ENCODE measurements around the gene HOXA3. TPM values are rescaled to one million over a fixed set of nuclear protein-coding genes. Genes with fewer than 3 reads are reported as not detected.

Gene HOXA3
- total RNA-seq, 1 experiment from 2014 or later = 22.6 TPM

DNA sequence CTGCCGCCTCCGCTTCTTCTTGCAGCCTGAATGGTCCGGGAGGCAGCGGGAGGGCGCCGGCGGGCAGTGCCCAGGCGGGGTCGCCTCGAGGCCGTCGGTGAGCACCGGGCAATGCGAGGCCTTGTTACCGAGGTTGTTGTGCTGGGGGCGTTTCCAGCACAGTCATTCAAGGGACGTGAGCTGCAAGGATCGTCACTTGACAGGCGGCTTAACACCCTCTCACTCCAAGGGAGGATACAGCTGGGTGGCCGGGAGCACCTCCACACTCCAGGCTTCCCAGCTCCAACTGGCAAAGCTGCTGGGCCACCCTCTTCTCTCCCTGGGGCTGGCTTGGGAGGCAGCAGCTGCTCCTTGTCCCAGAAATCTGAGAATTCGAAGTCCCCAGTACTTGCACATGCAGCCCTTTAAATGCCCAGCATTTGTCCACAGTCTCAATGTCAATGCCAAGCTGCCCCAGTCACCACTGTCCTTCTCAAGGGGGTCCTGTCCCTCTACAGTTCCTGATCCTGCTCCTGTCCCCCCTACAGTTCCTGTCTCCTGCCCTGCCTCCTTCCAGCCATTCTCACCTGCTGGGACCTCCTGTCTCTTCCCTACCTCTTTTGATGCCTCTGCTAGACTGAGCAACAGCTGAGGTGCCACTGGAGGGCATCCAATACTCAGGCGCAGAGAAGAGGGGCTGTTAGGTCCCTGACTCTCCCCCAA lies 37.1 kb upstream of the HOXA3 start:
- H3K4me3 ChIP-seq (ENCODE audit: low read depth, low read length) = no peak overlapping the region
- BruUV-seq (replicated peaks) = no TSS peak
- H3K36me3 Mint-ChIP-seq (ENCODE audit: insufficient read depth, unreplicated experiment) = peaks cover 6% of the 10 kb centered on the region
- peaks cover 8% of the 10 kb centered on the region for H3K27me3 Mint-ChIP-seq (ENCODE audit: insufficient read depth, unreplicated experiment)
- H3K9me3 Mint-ChIP-seq (ENCODE audit: unreplicated experiment) = no peaks in the 10 kb centered on the region
- DNase-seq = peak in 1 of 2 experiments; percentile 19
- H3K36me3 ChIP-seq (ENCODE audit: control insufficient read depth, insufficient read depth, low read length) = no peaks in the 10 kb centered on the region
- H3K9me3 ChIP-seq = no peaks in the 10 kb centered on the region
- TF ChIP-seq CTCF (IDR thresholded peaks at IDR 0.05; ENCODE audit: insufficient read depth in 1 of 2, low read depth in 1 of 2, low read length in 1 of 2, severe bottlenecking in 1 of 2, unreplicated experiment in 1 of 2) = no peak
- H3K4me1 Mint-ChIP-seq (ENCODE audit: low read depth, unreplicated experiment) = peaks cover 7% of the 10 kb centered on the region
- no peak overlapping the region for H3K27ac Mint-ChIP-seq (ENCODE audit: unreplicated experiment)
- intact Hi-C loops (cut with micrococcal nuclease; ENCODE audit: unreplicated experiment) = no loop called here
- H3K27me3 ChIP-seq (replicated peaks; ENCODE audit: control insufficient read depth, insufficient read depth, low read length) = peaks cover 5% of the 10 kb centered on the region
- ChIA-PET POLR2A (no interaction called here), CTCF (no interaction called here)
- H3K4me3 Mint-ChIP-seq (ENCODE audit: unreplicated experiment) = no peak overlapping the region
- peaks cover 5% of the 10 kb centered on the region; the same call in 1 of the 2 replicates for H3K4me1 ChIP-seq

DNA sequence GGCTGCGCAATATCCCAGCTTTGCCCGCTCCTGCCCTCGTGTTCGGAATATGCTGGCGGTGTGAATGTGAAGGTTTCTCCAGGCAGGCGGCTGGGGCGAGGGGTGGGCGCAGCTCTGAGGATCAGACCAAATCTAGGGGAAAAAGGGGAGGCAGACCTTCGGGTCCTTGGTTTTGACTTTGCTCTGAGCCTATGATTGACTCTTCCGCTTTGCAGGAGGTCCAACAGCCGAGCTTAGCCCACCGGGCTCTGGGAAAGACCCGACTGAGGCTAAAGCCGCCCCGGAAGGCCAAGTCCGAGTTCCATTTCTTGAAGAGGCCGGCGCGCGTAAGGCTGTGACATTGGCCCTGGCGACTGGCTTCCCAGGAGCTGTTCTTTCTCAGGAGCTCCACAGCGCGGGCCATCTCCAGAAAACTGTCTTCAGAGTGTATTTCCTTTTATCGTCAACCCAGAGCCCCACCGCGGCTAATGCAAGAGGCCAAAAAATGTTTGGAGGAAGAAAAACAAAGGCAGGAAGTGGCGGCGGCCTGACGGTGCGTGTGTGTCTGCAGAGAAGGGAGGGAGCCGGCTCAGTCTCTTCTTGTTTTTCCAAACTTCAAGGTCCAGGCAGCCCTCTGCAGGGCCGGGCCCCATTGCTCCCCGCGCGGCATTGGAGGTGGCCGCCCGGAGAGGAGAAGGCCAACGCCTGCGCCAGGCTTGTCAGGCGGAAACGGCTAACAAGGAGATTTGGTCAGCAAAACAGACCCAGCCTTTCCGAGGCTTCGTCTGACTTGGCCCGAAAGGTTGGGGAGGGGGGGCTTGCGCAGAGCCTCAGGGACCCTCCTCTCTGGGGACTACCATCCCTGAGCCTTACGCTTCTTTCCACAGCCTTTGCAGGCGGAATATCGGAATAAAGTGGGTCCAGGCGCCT lies 36.3 kb upstream of the HOXA3 start:
- intact Hi-C loops (cut with micrococcal nuclease; ENCODE audit: unreplicated experiment) = no loop called here
- no TSS peak for BruUV-seq (replicated peaks)
- Mint-ChIP-seq H3K27me3 (ENCODE audit: insufficient read depth, unreplicated experiment) (peaks cover 8% of the 10 kb centered on the region), H3K9me3 (ENCODE audit: unreplicated experiment) (no peaks in the 10 kb centered on the region), H3K4me1 (ENCODE audit: low read depth, unreplicated experiment) (peaks cover 7% of the 10 kb centered on the region), H3K27ac (ENCODE audit: unreplicated experiment) (no peak overlapping the region), H3K4me3 (ENCODE audit: unreplicated experiment) (no peak overlapping the region), H3K36me3 (ENCODE audit: insufficient read depth, unreplicated experiment) (peaks cover 6% of the 10 kb centered on the region)
- peak in 1 of 2 experiments; percentile 19 for DNase-seq
- Histone ChIP-seq H3K36me3 (ENCODE audit: control insufficient read depth, insufficient read depth, low read length) (no peaks in the 10 kb centered on the region), H3K27me3 (replicated peaks; ENCODE audit: control insufficient read depth, insufficient read depth, low read length) (peaks cover 5% of the 10 kb centered on the region), H3K4me3 (ENCODE audit: low read depth, low read length) (no peak overlapping the region), H3K9me3 (no peaks in the 10 kb centered on the region), H3K4me1 (peaks cover 7% of the 10 kb centered on the region; the same call in 1 of the 2 replicates)
- ChIA-PET CTCF (no interaction called here), POLR2A (no interaction called here)
- TF ChIP-seq CTCF (IDR thresholded peaks at IDR 0.05; ENCODE audit: insufficient read depth in 1 of 2, low read depth in 1 of 2, low read length in 1 of 2, severe bottlenecking in 1 of 2, unreplicated experiment in 1 of 2) = no peak

DNA sequence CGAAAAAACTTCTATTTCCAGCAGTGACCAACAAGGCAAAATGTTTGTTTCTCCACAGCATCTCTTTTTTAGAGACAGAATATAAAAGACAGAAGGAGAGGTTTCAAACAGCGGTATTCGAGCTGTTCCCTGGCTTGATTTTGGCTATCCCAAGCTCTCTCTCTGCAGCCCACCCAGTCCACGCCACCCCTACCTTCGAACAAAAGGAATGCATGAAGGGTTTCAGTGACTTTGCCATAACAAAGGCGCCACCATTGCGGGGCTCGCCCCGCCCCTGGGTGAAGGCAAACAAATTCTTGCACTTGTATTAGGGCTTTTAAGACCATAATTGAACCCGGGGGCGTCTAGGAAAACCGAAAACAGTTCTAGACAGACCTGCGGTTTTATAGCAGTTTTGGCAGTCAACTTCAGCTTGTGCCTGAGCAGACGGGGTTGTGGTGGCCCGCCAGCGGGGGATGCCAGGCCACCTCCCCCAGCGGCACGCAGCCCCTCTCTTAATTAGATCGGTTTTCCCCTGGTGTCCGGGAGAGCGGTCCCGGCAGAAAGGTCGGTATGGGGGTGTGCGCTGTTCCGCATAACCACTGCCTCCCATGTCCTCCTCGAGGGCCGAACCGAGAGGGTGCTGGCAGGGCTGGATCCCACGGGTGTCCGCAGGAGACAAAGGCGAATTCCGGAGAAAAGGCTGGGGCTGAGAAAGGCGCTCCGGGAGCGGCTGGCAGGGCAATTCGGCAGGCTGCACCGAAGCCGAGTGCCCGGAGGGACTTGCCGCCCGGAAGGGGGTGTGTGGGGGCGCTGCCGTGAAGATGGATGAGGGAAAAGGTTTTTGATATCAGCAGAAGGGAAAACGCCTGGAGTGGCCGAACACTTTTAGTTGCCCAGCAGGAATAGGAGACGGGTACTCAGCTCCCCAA lies 35.3 kb upstream of the HOXA3 start:
- no peak for DNase-seq
- ChIA-PET CTCF (interaction anchor here (1.9 kb wide), 1 partner anchor 8 kb away, joined by 6 read pairs; no protein-coding TSS in a partner anchor), POLR2A (no interaction called here)
- Histone ChIP-seq H3K4me3 (ENCODE audit: low read depth, low read length) (no peak overlapping the region), H3K4me1 (peaks cover 14% of the 10 kb centered on the region), H3K36me3 (ENCODE audit: control insufficient read depth, insufficient read depth, low read length) (no peaks in the 10 kb centered on the region), H3K27me3 (replicated peaks; ENCODE audit: control insufficient read depth, insufficient read depth, low read length) (peaks cover 5% of the 10 kb centered on the region), H3K9me3 (no peaks in the 10 kb centered on the region)
- no TSS peak for BruUV-seq (replicated peaks)
- H3K4me3 Mint-ChIP-seq (ENCODE audit: unreplicated experiment) = no peak overlapping the region
- intact Hi-C loops (cut with micrococcal nuclease; ENCODE audit: unreplicated experiment) = no loop called here
- no peak overlapping the region for H3K27ac Mint-ChIP-seq (ENCODE audit: unreplicated experiment)
- no peak for TF ChIP-seq CTCF (IDR thresholded peaks at IDR 0.05; ENCODE audit: insufficient read depth in 1 of 2, low read depth in 1 of 2, low read length in 1 of 2, severe bottlenecking in 1 of 2, unreplicated experiment in 1 of 2)
- peaks cover 6% of the 10 kb centered on the region for H3K36me3 Mint-ChIP-seq (ENCODE audit: insufficient read depth, unreplicated experiment)
- H3K4me1 Mint-ChIP-seq (ENCODE audit: low read depth, unreplicated experiment) = peaks cover 7% of the 10 kb centered on the region
- peaks cover 8% of the 10 kb centered on the region for H3K27me3 Mint-ChIP-seq (ENCODE audit: insufficient read depth, unreplicated experiment)
- no peaks in the 10 kb centered on the region for H3K9me3 Mint-ChIP-seq (ENCODE audit: unreplicated experiment)
